ENCODE data around the gene KRTAP5-8. TPM values are rescaled to one million over a fixed set of nuclear protein-coding genes. Genes with fewer than 3 reads are reported as not detected.
"Not testable (repeated sequence)": the region's sequence is repeated elsewhere in the genome, so short reads cannot be mapped to it uniquely, and the experiment has no call there.

KRTAP5-8 gene
- total and polyA plus RNA-seq, 7 donors, result 0.29 TPM; not detected in 6

DNA sequence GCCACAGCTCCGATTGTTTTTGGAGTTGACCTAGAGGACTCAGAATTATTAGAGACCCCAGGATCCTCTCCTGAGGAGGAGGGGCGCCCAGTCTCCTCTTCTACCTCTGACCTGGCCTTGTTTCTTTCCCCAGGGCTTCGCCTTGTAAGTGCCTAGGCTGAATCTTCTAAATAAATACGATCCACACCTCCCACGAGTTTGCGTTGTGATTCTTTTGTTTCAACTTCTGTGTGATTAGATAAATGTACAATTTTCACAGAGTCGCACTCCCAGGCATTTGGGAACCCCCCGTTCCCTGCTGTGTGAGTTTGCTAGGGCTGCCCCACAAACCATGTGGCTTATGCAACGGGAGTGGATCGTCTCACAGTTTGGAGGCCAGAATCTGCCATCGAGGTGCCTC lies 1.2 kb downstream of the KRTAP5-8 start:
- no peak for TF ChIP-seq EP300 (IDR thresholded peaks at IDR 0.05)
- TF ChIP-seq POLR2A (IDR thresholded peaks at IDR 0.05), result no peak
- TF ChIP-seq, protein P1, sequence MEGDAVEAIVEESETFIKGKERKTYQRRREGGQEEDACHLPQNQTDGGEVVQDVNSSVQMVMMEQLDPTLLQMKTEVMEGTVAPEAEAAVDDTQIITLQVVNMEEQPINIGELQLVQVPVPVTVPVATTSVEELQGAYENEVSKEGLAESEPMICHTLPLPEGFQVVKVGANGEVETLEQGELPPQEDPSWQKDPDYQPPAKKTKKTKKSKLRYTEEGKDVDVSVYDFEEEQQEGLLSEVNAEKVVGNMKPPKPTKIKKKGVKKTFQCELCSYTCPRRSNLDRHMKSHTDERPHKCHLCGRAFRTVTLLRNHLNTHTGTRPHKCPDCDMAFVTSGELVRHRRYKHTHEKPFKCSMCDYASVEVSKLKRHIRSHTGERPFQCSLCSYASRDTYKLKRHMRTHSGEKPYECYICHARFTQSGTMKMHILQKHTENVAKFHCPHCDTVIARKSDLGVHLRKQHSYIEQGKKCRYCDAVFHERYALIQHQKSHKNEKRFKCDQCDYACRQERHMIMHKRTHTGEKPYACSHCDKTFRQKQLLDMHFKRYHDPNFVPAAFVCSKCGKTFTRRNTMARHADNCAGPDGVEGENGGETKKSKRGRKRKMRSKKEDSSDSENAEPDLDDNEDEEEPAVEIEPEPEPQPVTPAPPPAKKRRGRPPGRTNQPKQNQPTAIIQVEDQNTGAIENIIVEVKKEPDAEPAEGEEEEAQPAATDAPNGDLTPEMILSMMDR (IDR thresholded peaks at IDR 0.05), result no peak
- TF ChIP-seq POLR2AphosphoS5 (IDR thresholded peaks at IDR 0.05), result no peak
- WGBS, 2 donors, result 90 to 93% methylated on average over 11 of the region's 11 CpGs
- intact Hi-C loops (cut with DNase I), result no loop called here
- H3K9me3 ChIP-seq, result no peaks in the 10 kb centered on the region
- H3K4me3 ChIP-seq, result no peak overlapping the region
- H3K27me3 ChIP-seq, result no peaks in the 10 kb centered on the region
- no peaks in the 10 kb centered on the region for H3K4me1 ChIP-seq
- H3K27ac ChIP-seq, result no peak overlapping the region
- H3K36me3 ChIP-seq, result no peaks in the 10 kb centered on the region
- DNase-seq, result no peak

DNA sequence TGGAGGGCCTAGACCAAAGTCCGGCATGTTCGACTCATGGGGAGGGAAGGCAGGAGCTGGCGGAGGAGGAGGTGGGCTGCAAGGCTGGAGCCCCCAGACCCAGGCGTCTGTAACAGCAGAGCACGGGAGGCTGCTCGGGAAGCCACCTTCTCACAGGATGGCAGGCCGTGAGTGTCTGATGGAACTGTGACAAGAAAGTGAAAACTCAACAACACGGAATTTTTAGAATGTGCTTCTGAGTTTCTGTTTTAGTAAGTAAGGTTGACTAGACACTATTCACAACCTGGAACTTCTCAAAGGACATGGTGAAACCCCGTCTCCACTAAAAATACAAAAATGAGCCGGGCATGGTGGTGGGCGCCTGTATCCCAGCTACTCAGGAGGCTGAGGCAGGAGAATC lies 2.1 kb downstream of the KRTAP5-8 start:
- DNase-seq; intact Hi-C loops (cut with DNase I); H3K9me3 ChIP-seq; H3K27ac ChIP-seq; H3K36me3 ChIP-seq; H3K4me1 ChIP-seq; H3K27me3 ChIP-seq; H3K4me3 ChIP-seq: not testable (repeated sequence)
- 91 to 93% methylated on average over 11 of the region's 11 CpGs for WGBS, 2 donors

DNA sequence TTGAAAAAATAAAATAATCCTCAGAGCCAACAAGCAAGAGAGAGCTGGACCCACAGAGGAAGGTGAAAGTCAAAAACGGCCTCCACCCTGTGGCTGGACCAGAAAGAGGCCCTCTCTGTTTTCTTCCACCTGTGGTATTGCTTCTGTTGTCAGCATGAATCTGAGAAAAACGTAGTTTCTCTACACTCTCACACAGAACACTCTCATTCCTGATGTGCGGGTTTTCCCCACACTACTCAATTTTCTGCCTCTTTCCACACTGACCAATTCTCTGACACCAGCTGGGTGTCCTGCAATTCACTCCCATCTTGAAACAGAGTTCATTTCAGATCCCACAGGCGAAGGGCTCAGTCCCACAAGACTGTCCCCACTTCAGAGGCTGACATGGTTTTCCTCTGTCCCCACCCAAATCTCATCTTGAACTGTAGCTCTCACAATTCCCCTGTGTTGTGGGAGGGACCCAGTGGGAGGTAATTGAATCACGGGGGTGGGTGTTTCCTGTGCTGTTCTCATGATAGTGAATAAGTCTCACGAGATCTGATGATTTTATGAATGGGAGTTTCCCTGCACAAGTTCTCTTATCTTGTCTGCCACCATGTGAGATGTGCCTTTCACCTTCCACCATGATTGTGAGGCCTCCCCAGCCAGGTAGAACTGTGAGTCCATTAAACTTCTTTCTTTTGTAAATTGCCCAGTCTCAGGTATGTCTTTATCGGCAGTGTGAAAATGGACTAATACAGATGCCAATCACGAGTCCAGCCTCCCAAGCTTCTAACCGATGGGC lies 2.9 kb downstream of the KRTAP5-8 start:
- WGBS, 2 donors, result 85 to 91% methylated on average over 9 of the region's 9 CpGs
- DNase-seq; H3K9me3 ChIP-seq; H3K27ac ChIP-seq; H3K27me3 ChIP-seq; H3K36me3 ChIP-seq; H3K4me1 ChIP-seq; intact Hi-C loops (cut with DNase I); H3K4me3 ChIP-seq: not testable (repeated sequence)

DNA sequence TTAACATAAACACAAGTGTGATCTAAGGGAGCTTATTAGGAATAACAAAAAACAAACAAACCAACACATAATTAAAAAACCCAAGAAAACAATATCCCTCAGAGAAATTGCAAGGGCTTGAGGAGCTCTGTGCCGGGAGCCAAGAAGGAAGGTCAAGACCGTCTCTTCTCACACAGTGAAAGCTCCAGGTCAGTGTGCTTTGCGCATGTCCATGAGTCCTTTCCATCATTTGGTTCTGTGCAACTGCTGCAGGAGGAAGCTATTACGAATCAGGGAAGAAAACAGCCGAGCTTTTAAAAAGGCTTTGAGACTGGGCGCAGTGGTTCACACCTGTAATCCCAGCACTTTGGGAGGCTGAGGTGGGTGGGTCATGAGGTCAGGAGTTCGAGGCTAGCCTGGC lies 4.6 kb downstream of the KRTAP5-8 start:
- H3K4me3 ChIP-seq, result no peak overlapping the region
- no peaks in the 10 kb centered on the region for H3K4me1 ChIP-seq
- no peak for DNase-seq
- peaks cover 0 to 10% (median 0%) of the 10 kb centered on the region in 3 donors for H3K27me3 ChIP-seq
- H3K36me3 ChIP-seq, result no peaks in the 10 kb centered on the region
- intact Hi-C loops (cut with DNase I), result no loop called here
- no peak overlapping the region for H3K27ac ChIP-seq
- 89 to 92% methylated on average over 7 of the region's 7 CpGs for WGBS, 2 donors
- TF ChIP-seq POLR2AphosphoS5 (IDR thresholded peaks at IDR 0.05) (no peak), POLR2A (IDR thresholded peaks at IDR 0.05) (no peak), EP300 (IDR thresholded peaks at IDR 0.05) (no peak)
- TF ChIP-seq, protein P1 (IDR thresholded peaks at IDR 0.05), result no peak
- H3K9me3 ChIP-seq, result no peaks in the 10 kb centered on the region

DNA sequence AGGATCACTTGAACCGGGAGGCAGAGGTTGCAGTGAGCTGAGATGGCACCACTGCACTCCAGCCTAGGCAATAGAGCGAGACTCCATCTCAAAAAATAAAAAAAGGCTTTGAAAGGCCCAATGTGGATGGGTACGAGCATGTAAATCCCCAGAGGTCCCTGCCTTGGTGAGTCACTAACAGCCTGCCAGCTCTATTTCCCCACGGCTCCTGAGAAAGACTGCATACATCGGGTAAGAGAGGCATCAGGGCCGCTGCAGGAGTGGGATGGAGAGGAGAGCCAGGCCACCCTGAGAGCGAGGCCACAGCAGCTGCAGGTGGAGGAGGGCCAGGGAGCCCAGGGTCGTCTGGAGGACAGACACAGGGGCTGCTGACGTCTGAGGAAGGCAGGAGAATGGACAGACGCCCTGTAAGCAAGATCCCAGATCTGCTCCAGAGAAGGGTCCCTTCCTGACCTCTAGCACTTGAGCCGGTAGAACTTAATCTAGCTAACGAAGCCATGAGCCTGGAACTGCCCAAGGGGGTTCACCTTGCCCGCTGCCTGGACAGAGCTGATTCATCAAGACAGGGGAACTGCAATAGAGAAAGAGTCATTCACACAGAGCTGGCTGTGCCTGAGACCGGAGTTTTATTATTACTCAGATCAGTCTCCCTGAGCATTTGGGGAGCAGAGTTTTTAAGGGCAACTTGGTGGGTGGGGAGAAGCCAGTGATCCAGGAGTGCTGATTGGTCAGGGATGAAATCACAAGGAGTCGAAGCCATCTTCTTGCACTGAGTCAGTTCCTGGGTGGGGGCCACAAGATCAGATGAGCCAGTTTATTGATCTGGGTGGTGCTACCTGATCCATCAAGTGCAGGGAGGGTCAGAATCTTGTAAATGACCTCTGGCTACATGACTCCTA lies 5.3 kb downstream of the KRTAP5-8 start:
- WGBS, 2 donors, result 75 to 85% methylated on average over 15 of the region's 15 CpGs
- no peak for TF ChIP-seq EP300 (IDR thresholded peaks at IDR 0.05)
- no peak overlapping the region for H3K4me3 ChIP-seq
- no peaks in the 10 kb centered on the region for H3K9me3 ChIP-seq
- no peaks in the 10 kb centered on the region for H3K36me3 ChIP-seq
- peaks cover 0 to 10% (median 0%) of the 10 kb centered on the region in 3 donors for H3K27me3 ChIP-seq
- no peak for DNase-seq
- intact Hi-C loops (cut with DNase I), result no loop called here
- H3K27ac ChIP-seq, result no peak overlapping the region
- no peaks in the 10 kb centered on the region for H3K4me1 ChIP-seq

DNA sequence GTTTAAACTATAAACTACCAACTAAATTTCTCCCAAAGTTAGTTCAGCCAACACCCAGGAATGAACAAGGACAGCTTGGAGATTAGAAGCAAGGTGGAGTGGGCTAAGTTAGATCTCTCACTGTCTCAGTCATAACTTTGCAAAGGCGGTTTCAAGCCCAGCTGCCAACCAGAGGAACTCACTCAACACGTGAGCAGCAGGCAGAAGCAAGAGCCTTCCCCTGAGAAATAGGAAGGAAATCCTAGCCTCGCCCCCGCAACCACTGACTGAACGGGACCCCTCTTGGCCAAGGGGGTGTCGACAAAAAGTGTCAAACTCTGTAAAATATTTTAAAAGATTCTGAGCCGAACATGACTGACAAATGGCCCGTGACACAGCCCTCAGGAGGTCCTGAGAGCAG lies 6.0 kb downstream of the KRTAP5-8 start:
- intact Hi-C loops (cut with DNase I), result no loop called here
- WGBS, 2 donors, result 51 to 84% methylated on average over 8 of the region's 8 CpGs
- Histone ChIP-seq H3K27me3 (peaks cover 0 to 10% (median 6%) of the 10 kb centered on the region in 3 donors), H3K4me1 (no peaks in the 10 kb centered on the region), H3K9me3 (no peaks in the 10 kb centered on the region), H3K36me3 (no peaks in the 10 kb centered on the region), H3K4me3 (no peak overlapping the region), H3K27ac (no peak overlapping the region)
- DNase-seq, result no peak
- TF ChIP-seq EP300 (IDR thresholded peaks at IDR 0.05) (no peak), POLR2A (IDR thresholded peaks at IDR 0.05) (no peak), POLR2AphosphoS5 (IDR thresholded peaks at IDR 0.05) (no peak)
- TF ChIP-seq, protein P1 (IDR thresholded peaks at IDR 0.05), result no peak
